HG03432 (cell line): ENCODE measurements around the gene SEMA5A.

Experiments
- ATAC-seq: cut with Tn5 transposase; IDR thresholded peaks from one replicate; pipeline ENCODE4 v1.9.1; 2021; ENCODE audit warnings: mild to moderate bottlenecking, moderate library complexity; ENCODE audit not compliant: unreplicated experiment

The SEMA5A gene

DNA sequence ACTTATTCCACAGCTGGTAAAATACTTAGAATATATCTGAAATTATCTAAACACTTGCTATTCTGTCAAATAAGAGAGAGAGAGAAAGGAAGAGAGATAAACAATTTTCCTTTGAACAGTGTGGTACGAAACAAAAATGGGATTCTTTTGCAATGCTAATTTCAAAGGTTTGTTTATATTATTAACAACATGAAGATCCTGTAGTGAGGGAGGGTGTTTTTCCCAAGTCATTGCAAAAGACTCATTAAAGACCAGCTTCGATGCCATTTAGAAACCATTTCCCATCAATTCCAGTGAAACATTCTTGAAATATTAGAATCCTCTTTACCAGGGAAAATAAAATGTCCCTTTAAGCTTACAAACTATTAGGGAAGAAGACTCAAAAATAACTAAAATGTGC lies 505.4 kb downstream of the SEMA5A start:
- ATAC-seq, result no peak

- ATAC-seq, result no peak
These were observed 508.8 kb downstream of the SEMA5A start for GRCh38 chr5:9037048-9037447.

GRCh38 chr5:9035346-9035745 lies 510.5 kb downstream of the SEMA5A start:
- no peak for ATAC-seq

- no peak for ATAC-seq
These were observed 511.2 kb downstream of the SEMA5A start for GRCh38 chr5:9034649-9035048.

GRCh38 chr5:9033524-9033923 lies 512.4 kb downstream of the SEMA5A start:
- ATAC-seq, result no peak

DNA sequence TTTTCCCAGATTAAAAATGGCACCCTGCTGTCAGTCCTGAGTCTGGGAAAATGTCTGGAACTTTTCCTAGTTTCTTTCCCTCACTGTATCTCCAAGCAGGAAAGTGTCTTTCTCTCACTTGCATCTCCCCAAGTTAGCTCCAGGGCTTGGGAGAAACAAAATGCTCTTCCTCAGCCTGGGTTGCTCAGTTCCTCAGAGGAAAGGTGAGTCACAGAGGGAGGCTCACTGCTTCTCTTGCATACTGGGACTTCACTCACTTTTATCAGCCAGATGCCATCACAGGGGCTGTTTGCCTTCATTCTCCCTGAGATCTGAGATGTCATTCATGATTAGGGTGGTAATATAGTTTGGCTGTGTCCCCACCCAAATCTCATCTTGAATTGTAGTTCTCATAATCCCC lies 519.9 kb downstream of the SEMA5A start:
- no peak for ATAC-seq

DNA sequence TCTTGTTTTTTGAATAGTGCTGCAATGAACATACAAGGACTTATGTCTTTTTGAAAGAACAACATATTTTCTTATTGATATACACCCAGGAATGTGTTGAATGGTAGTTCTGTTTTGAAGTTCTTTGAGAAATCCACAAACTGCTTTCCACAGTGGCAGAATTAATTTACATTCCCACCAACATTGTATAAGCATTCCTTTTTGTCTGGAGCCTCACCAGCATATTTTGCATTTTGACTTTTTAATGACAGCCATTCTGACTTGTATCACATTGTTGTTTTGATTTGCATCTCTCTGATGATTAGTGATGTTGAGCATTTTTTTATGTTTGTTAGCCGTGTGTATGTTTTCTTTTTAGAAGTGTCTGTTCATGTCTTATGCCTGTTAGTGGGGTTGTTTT lies 524.9 kb downstream of the SEMA5A start:
- no peak for ATAC-seq

GRCh38 chr5:9015937-9016270 lies 530.0 kb downstream of the SEMA5A start:
- ATAC-seq, result no peak

GRCh38 chr5:9015260-9015936 lies 530.5 kb downstream of the SEMA5A start:
- no peak for ATAC-seq

DNA sequence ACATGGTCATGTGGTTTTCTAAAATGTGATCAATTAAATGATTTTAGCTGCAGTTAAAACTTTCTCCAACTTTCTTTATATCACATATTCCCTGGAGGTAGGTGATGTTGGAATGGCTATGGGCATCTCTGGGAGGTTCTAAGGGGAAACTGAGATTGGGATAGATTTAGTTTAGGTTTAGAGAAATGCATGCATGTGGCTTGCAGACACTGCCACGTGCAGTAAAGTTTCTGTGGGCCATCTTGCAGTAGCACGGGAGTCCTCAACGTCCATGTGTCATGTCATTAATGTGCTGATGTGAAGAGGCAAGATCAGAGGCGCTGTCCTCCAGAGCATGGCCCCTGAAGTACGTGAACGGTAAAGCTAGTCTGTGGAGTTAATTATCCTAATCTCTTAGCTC lies 532.7 kb downstream of the SEMA5A start:
- no peak for ATAC-seq

- no peak for ATAC-seq
These were observed 535.8 kb downstream of the SEMA5A start for GRCh38 chr5:9009931-9010651.

DNA sequence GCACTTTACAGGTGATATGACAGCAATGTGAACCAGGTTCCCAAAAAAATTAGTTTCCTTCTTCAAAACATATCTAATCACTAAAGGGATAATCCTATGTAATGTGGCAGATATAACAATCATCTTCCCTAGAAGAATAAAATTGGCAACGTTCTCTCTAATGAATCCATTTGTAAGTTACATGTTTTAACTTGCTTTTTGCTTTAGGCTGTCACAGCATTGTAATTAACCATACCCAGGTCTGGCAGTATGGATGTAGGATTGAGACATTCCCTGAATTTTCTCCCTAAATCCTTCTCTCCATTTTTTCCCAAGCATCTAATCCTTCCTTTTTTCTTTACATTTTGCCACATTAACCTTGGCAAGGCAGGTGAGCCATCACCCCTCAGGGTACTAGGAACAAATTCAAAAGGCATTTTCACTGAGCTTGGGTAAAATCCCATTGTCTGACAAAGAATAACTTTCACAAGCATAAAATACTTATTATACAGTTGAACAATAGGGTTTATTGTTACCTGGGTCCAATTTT lies 548.3 kb downstream of the SEMA5A start:
- no peak for ATAC-seq

DNA sequence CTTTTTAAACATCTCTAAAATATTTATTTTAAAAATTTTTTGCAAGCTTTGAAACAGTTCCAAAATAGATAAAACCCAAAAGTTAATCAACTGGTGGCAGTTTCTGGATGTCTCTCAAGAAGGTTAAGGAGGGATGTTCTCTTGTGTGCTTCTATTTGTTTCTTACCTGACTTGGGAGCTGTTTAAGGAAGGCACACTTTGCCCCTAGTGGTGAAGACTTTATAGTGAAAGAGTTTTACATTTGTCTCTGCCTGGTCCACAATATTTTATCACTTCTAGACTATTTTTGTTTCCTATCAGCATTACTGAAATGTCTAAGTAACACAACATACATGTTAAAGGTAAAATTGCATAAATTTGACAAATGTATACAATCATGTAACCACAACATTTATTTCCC lies 552.8 kb downstream of the SEMA5A start:
- ATAC-seq, result peak; percentile 59
